GM12878 (cell line): ENCODE measurements around the gene EYS. TPM values are rescaled to one million over a fixed set of nuclear protein-coding genes. Genes with fewer than 3 reads are reported as not detected.

Experiments used
- ATAC-seq: fragments of 200-7000 bp; cut with Tn5 transposase; 3 replicates; pipeline ENCODE4 v1.9.1; 2020; ENCODE audit warnings: mild to moderate bottlenecking, moderate library complexity
- BruUV-seq: library from RNA; stranded (reverse); fragments of 400-500 nt; replicated peaks from 2 replicates; lab custom pipeline; 2021; lab: Mats Ljungman, UMichigan
- CTCF ChIA-PET: fragments of 300-600 bp; sonication (Branson Sonifier 250); formaldehyde crosslinking; extraction: SDS; loops from one replicate; lab custom pipeline; 2021; ENCODE audit warnings: inconsistent platforms; lab: Yijun Ruan, JAX
- POLR2A ChIA-PET: fragments of 350-600 bp; formaldehyde crosslinking; extraction: SDS; loops from one replicate; lab custom pipeline; 2021; ENCODE audit warnings: inconsistent platforms; lab: Charles Lee
- RAD21 ChIA-PET: fragments of 300-600 bp; sonication (Branson Sonifier 250); formaldehyde crosslinking; loops from one replicate; lab custom pipeline; 2023; ENCODE audit warnings: antibody characterized with exemption; ENCODE audit not compliant: unreplicated experiment; lab: Charles Lee
- SMC1A ChIA-PET: fragments of 300-600 bp; sonication (Branson Sonifier 250); formaldehyde crosslinking; loops from one replicate; lab custom pipeline; 2023; ENCODE audit not compliant: unreplicated experiment, uncharacterized antibody; lab: Charles Lee
- DNase-seq: peaks from one replicate; pipeline ENCODE4 v3.0.0-alpha.2; 2011; ENCODE audit warnings: low read depth, low spot score
- FAIRE-seq: peaks from 3 replicates; lab custom pipeline; 2011; peaks lifted over from hg19 to GRCh38; lab: Jason Lieb, UNC
- H2AFZ ChIP-seq: 2 replicates; pipeline ENCODE4 v1.6.0; 2011; ENCODE audit warnings: low read depth, low read length, control low read depth; ENCODE audit not compliant: control insufficient read depth
- H3K27ac ChIP-seq: 2 replicates; pipeline ENCODE4 v1.5.1; 2011; ENCODE audit warnings: control low read depth; ENCODE audit not compliant: control insufficient read depth, insufficient read depth
- H3K27me3 ChIP-seq, 2 experiments: replicated peaks in 1 of 2; 2 replicates each; pipeline versions ENCODE4 v1.6.0 to v1.6.1; 2011; ENCODE audit warnings: low read length in 1 of 2; ENCODE audit not compliant: control insufficient read depth in 2 of 2, insufficient read depth in 2 of 2
- H3K36me3 ChIP-seq, 2 experiments: 2 replicates each; pipeline ENCODE4 v1.5.1; 2011; ENCODE audit warnings: low read length in 1 of 2; ENCODE audit not compliant: control insufficient read depth in 2 of 2, insufficient read depth in 2 of 2
- H3K4me1 ChIP-seq: 2 replicates; pipeline ENCODE4 v1.6.1; 2011; ENCODE audit warnings: mild to moderate bottlenecking, low read length, moderate library complexity, mixed read lengths; ENCODE audit not compliant: control insufficient read depth, insufficient read depth
- H3K4me2 ChIP-seq: 2 replicates; pipeline ENCODE4 v1.6.0; 2011; ENCODE audit warnings: control low read depth; ENCODE audit not compliant: control insufficient read depth, insufficient read depth
- H3K4me3 ChIP-seq: fragments of 200-600 bp; sonication (generic); 2 replicates; pipeline ENCODE4 v1.5.1; 2016
- H3K79me2 ChIP-seq: 2 replicates; pipeline ENCODE4 v1.6.0; 2011; ENCODE audit warnings: low read length; ENCODE audit not compliant: control insufficient read depth, insufficient read depth
- H3K9ac ChIP-seq: 2 replicates; pipeline ENCODE4 v1.8.0; 2011; ENCODE audit warnings: low read length, control low read depth, mixed read lengths; ENCODE audit not compliant: control insufficient read depth, insufficient read depth
- H3K9me3 ChIP-seq: replicated peaks from 3 replicates; pipeline ENCODE4 v1.5.1; 2011; ENCODE audit warnings: mild to moderate bottlenecking, low read length; ENCODE audit not compliant: control insufficient read depth, insufficient read depth
- H4K20me1 ChIP-seq: 2 replicates; pipeline ENCODE4 v1.6.0; 2011; ENCODE audit not compliant: control insufficient read depth, insufficient read depth
- CBFB ChIP-seq: IDR thresholded peaks from 2 replicates; pipeline ENCODE4 v1.6.1; 2016; ENCODE audit warnings: antibody characterized with exemption, low read depth
- CBX3 ChIP-seq: fragments of 200-600 bp; sonication (generic); IDR thresholded peaks from 2 replicates; pipeline ENCODE4 v1.6.1; 2016; ENCODE audit warnings: low read depth, borderline replicate concordance
- EP300 ChIP-seq, 2 experiments: fragments of 150-350 bp in 1 of 2; IDR thresholded peaks; 2 replicates each; pipeline ENCODE4 v1.6.1; 2011 to 2012; ENCODE audit warnings: low read depth in 2 of 2, low read length in 2 of 2, borderline replicate concordance in 1 of 2, improper control_type of control experiment in 1 of 2, inconsistent platforms in 1 of 2; ENCODE audit not compliant: control insufficient read depth in 1 of 2
- ETV6 ChIP-seq, 2 experiments: fragments of 450-650 bp in 1 of 2; IDR thresholded peaks in 1 of 2; conservative IDR thresholded peaks in 1 of 2; 2 replicates each; pipeline ENCODE4 v1.6.1; 2014; ENCODE audit warnings: antibody characterized with exemption in 1 of 2, borderline replicate concordance in 1 of 2, low read depth in 1 of 2, mild to moderate bottlenecking in 1 of 2, moderate library complexity in 1 of 2
- FOS ChIP-seq: IDR thresholded peaks from 3 replicates; pipeline ENCODE4 v1.6.1; 2011; ENCODE audit warnings: borderline replicate concordance; ENCODE audit not compliant: insufficient read length; ENCODE audit errors: extremely low read depth
- PAX8 ChIP-seq: fragments of 450-650 bp; IDR thresholded peaks from 2 replicates; pipeline ENCODE4 v1.6.1; 2017; ENCODE audit warnings: mild to moderate bottlenecking, moderate library complexity
- POLR2AphosphoS5 ChIP-seq: IDR thresholded peaks from 2 replicates; pipeline ENCODE4 v1.6.1; 2011; ENCODE audit warnings: mild to moderate bottlenecking, low read length, inconsistent platforms
- SRF ChIP-seq, 2 experiments: IDR thresholded peaks; 2 replicates each; pipeline ENCODE4 v1.6.1; 2011; ENCODE audit warnings: low read depth in 2 of 2, low read length in 2 of 2, mild to moderate bottlenecking in 1 of 2, moderate library complexity in 1 of 2
- TAF1 ChIP-seq: IDR thresholded peaks from 2 replicates; pipeline ENCODE4 v1.6.1; 2011; ENCODE audit warnings: mild to moderate bottlenecking, low read depth, low read length, borderline replicate concordance
- ZNF384 ChIP-seq: IDR thresholded peaks from 2 replicates; pipeline ENCODE4 v1.6.1; 2012; ENCODE audit warnings: low read depth, mild to moderate bottlenecking, low read length, improper control_type of control experiment, borderline replicate concordance
- WGBS: methylation state at CpG from one replicate; pipeline ENCODE4 v1.1.6; 2016; ENCODE audit warnings: low lambda C conversion rate; ENCODE audit not compliant: insufficient replicate concordance, insufficient coverage; ENCODE audit errors: missing lambda C conversion rate; 5-methylcytosine and 5-hydroxymethylcytosine counted together
- in situ Hi-C: fragments of 300-500 bp; cut with MboI; formaldehyde crosslinking; loops from 9 replicates; pipeline ENCODE4 v1.14.3; 2018; ENCODE audit warnings: mixed read lengths
- intact Hi-C: fragments of 100-400 bp; cut with micrococcal nuclease; formaldehyde crosslinking; loops from one replicate; pipeline ENCODE4 v1.14.2; 2022; ENCODE audit not compliant: unreplicated experiment
- polyA plus RNA-seq, 11 experiments: library from polyadenylated mRNA; depleted of rRNA in 4 of 11; unstranded in 6 of 11; stranded (reverse) in 5 of 11; fragments of >200 nt; fragmentation: Nextera tagmentation in 4 of 11; fragmentation: Illumina TruSeq in 1 of 11; extraction: Ambion mirVana in 4 of 11; extraction: Trizol in 1 of 11; gene quantifications; 1 replicate in 1 of 11; 2 replicates in 10 of 11; pipeline versions ENCODE4 v1.2.1 to v1.2.3, GENCODE V29; 2011 to 2016; ENCODE audit warnings: inconsistent platforms in 2 of 11, missing spikeins in 2 of 11, low read depth in 1 of 11
- total RNA-seq, 4 experiments: library from RNA; depleted of rRNA in 3 of 4; stranded (reverse); fragments of >200 nt in 3 of 4; fragmentation: Illumina TruSeq in 1 of 4; extraction: Trizol in 1 of 4; gene quantifications; 2 replicates each; pipeline versions ENCODE4 v1.2.1 to v1.2.3, GENCODE V29; 2013 to 2021

EYS gene
- total and polyA plus RNA-seq, 10 of the 15 experiments (the other 5 are each of a cell fraction or from before 2014, with no cell fraction given): under 0.01 to 0.14 (median 0.02) TPM; not detected in 1

GRCh38 chr6:64090352-64090751 lies 1616.7 kb downstream of the EYS start:
- WGBS: 0% methylated on average over 2 of the region's 2 CpGs
- intact Hi-C loops: no loop called here

GRCh38 chr6:64085126-64085525 lies 1621.9 kb downstream of the EYS start:
- no peak overlapping the region for H3K4me3 ChIP-seq

More at GRCh38 chr6:64090352-64090751, 1616.7 kb downstream of the EYS start:
- Histone ChIP-seq H3K36me3 (no peaks in the 10 kb centered on the region), H3K4me1 (no peaks in the 10 kb centered on the region), H3K27me3 (no peaks in the 10 kb centered on the region)
- no peak for DNase-seq
- ChIA-PET SMC1A (no interaction called here), CTCF (interaction anchor here (1.5 kb wide), 1 partner anchor 10 kb away, joined by 4 read pairs; no protein-coding TSS in a partner anchor)
- in situ Hi-C loops: no loop called here
- no peak for TF ChIP-seq CBFB
- TF ChIP-seq, all 136 proteins: peak for 0
- FAIRE-seq (no peak), ATAC-seq (no peak)
- ChIA-PET POLR2A (no interaction called here), RAD21 (no interaction called here)
- no peak overlapping the region for H3K4me3 ChIP-seq
- H3K79me2 ChIP-seq: no peaks in the 10 kb centered on the region
- H3K9me3 ChIP-seq: no peaks in the 10 kb centered on the region
- H4K20me1 ChIP-seq: no peaks in the 10 kb centered on the region
- no peak overlapping the region for H3K4me2 ChIP-seq
- no TSS peak for BruUV-seq
- no peak overlapping the region for H3K27ac ChIP-seq
- H2AFZ ChIP-seq: no peak overlapping the region
- H3K9ac ChIP-seq: no peak overlapping the region

More at GRCh38 chr6:64085126-64085525, 1621.9 kb downstream of the EYS start:
- H3K27ac ChIP-seq: no peak overlapping the region
- H2AFZ ChIP-seq: no peak overlapping the region
- DNase-seq: no peak
- no peak overlapping the region for H3K4me2 ChIP-seq
- WGBS: 16% methylated on average over 2 of the region's 13 CpGs
- no peaks in the 10 kb centered on the region for H3K36me3 ChIP-seq
- in situ Hi-C loops (no loop called here), intact Hi-C loops (no loop called here)
- ChIA-PET SMC1A (no interaction called here), RAD21 (no interaction called here), POLR2A (no interaction called here), CTCF (no interaction called here)
- ATAC-seq: no peak
- no peaks in the 10 kb centered on the region for H3K4me1 ChIP-seq
- no peak for FAIRE-seq
- H3K9me3 ChIP-seq: no peaks in the 10 kb centered on the region
- H3K9ac ChIP-seq: no peak overlapping the region
- no peaks in the 10 kb centered on the region for H3K79me2 ChIP-seq
- H3K27me3 ChIP-seq: no peaks in the 10 kb centered on the region
- no peak for TF ChIP-seq EP300 (IDR thresholded peaks at IDR 0.05; ENCODE audit: borderline replicate concordance in 1 of 2, control insufficient read depth in 1 of 2, low read depth in 2 of 2, low read length in 2 of 2)
- TF ChIP-seq CBX3: no peak
- TF ChIP-seq ZNF384: no peak
- TF ChIP-seq POLR2AphosphoS5: no peak
- no peak for TF ChIP-seq PAX8
- TF ChIP-seq TAF1: no peak
- TF ChIP-seq ETV6 (conservative IDR thresholded peaks at IDR 0.05 in 1 of 2, IDR thresholded peaks at IDR 0.05 in 1 of 2; ENCODE audit: borderline replicate concordance in 1 of 2, low read depth in 1 of 2): no peak
- no peak for TF ChIP-seq SRF (IDR thresholded peaks at IDR 0.05; ENCODE audit: low read depth in 2 of 2, low read length in 2 of 2)
- TF ChIP-seq FOS: no peak
- no TSS peak for BruUV-seq
- no peaks in the 10 kb centered on the region for H4K20me1 ChIP-seq
